NCI-H524 treated with DMSO at 0.1 percent for 48 hours (cell line): ENCODE data around the gene NACC2.

Experiments used
- DNase-seq: peaks from one replicate; lab custom pipeline; 2025; lab: John Stamatoyannopoulos, UW

NACC2 gene

DNA sequence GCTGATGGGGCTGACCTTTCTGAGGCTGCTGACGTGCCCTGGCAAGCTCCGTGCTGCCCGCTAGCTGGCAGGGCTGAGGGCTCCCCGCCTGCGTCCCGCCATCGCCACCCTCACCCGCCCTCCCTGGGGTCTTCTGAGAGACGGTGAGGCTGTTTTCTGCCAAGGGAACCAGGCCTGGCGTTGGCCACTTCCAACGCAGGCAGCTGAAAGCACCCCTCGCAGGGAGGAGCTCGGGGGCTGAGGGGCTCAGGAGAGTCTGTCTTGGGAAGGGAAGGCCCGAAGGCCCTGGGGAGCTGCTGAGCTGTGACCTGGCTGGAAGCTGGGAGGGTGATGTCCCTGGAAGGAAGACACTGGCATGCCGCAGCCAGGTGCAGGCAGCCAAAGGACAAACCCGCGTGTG is 33.3 kb upstream of the NACC2 start:
- DNase-seq: no peak

DNA sequence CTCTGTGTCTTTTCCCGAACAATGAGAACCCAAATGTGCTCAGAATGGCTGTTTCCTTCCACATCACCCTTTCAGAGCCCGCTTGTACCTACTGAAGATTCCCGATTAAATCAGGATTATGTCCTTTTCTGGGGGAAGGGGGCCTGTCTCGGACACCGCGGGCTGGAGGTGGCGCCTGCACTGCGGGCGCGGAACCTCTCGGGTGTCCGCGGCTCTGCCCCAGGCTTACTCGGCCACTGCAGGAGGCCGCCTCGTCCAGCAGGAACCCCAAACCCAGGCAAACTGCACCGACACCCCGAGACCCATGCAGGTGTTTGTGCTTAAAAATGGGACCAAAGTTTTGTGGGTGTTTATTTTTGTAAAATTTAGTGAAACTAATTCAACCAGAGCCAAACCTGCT is 32.2 kb upstream of the NACC2 start:
- DNase-seq: no peak

DNA sequence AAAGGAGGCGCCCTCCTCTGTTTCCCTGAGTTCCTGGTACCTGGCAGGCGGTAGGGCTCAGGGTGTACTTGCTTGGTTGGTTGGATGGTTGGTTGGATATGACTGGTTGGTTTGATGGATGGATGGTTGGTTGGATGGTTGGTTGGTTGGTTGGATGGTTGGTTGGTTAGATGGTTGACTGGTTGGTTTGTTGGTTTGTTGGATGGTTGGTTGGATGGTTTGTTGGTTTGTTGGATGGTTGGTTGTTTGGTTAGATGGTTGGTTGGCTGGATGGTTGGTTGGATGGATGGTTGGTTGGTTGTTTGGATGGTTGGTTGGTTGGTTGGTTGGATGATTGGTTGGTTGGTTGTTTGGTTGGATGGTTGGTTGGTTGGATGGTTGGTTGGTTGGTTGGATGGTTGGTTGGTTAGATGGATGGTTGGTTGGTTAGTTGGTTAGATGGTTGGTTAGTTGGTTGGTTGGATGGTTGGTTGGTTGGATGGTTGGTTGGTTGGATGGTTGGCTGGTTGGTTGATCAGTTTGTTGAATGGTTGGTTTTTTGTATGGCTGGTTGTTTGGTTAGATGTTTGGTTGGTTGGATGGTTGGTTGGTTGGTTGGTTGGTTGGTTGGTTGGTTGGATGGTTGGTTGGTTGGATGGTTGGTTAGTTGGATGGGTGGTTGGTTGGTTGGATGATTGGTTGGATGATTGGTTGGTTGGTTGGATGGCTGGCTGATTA is 30.0 kb upstream of the NACC2 start:
- no peak for DNase-seq

DNA sequence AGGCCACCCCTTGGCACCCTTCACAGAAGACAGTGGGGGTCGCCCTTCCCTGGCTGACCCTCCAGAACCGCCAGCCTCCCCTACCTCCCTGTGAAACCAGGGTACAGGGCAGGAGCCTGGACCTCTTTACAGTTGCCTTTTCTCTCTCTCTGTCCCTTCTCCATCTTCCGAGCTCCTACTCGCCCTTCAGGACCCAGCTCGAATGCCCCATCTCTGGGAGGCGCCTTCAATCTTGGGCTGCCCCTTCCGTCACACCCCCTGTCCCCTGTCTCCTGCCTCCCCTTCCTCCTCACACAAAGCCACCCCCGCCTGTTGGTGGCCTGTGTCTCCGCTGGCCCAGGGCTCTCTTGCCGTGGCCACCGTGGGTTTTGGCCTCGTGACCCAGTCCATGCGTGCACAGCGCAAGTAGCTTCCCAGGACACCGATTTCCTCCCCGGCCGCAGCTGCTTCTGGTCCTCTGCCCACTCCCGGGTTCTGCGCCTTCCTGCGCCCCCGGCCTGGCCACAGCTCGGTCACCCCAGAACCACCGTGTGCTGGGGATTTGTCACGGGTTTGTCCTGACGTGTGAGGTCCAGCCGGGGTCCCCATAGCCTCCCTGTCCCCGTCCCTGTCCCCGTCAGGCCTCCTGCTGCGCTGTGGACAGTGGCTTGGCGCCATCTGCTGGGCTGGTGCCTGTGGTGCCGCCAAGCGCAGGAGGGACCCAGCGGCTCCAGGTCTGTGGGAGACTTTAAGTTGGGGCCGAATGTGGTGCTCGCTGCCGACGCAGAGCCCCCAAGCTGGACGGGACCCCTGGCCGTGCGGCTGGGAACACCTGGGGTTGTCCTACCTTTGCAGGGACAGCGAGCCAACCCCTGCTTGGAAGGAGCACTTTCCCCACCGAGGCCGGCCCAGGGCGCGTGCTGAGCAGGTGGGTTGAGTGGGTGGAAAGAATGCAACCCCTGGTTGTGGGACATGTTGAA is 27.6 kb upstream of the NACC2 start:
- no peak for DNase-seq

DNA sequence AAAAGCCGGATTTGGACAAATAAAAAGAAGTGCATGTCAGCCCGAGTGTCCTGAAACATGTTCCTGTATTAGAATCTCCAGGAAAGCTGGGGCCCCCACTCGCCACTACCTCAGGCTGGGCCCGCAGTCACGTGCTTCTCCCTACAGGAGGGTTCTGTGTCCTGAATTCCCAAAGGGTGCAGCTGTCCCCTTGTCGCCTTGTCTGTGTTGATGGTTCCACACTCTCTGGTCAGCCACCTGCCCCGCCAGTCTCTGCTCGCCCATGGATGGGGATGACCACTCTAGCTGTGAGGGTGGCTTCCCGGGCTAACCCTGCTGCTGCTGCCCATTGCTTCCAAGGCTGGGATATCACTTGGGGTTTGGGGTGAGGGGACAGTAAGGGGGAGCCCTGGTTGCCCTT is 26.7 kb upstream of the NACC2 start:
- no peak for DNase-seq

DNA sequence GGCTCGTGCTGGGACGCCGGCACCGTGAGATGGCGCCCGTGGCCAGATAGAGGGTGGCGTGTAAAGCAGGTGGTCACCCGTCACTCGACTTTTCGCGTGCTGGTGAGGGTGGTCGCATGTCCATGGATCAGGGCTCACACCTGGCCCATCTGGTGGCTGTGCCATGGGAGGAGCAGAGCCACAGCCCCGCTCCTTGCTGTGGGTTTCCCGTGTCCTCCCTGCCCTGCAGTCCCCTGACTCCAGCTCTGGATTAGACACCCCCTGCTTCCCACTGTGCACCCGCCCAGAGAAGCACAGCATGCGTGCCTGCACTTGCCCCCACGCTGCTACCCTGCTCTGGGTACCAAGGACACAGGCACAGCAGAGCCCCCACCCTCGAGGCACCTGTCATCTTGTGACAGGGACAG is 25.4 kb upstream of the NACC2 start:
- DNase-seq: no peak

DNA sequence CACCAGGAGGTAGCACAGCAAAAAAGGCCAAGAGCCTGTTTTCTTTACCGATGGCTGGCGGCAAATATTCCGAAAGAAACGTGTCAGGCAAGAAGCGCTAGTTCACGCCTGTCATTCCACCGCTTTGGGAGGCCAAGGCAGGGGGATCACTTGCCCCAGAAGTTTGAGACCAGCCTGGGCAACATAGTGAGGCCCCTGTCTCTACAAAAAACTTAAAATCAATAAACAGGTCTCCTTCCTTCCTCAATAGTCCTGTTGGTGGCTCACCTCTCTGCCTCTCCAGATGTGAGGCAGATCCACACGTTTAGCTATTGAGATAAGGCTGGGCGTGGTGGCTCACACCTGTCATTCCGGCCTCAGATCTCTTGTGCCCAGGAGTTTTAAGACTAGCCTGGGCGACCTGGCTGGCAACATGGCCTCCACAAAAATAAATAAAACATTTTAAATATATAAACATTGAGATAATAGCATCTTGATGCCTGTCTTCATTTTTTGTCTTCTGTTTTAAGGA is 24.8 kb upstream of the NACC2 start:
- DNase-seq: no peak

DNA sequence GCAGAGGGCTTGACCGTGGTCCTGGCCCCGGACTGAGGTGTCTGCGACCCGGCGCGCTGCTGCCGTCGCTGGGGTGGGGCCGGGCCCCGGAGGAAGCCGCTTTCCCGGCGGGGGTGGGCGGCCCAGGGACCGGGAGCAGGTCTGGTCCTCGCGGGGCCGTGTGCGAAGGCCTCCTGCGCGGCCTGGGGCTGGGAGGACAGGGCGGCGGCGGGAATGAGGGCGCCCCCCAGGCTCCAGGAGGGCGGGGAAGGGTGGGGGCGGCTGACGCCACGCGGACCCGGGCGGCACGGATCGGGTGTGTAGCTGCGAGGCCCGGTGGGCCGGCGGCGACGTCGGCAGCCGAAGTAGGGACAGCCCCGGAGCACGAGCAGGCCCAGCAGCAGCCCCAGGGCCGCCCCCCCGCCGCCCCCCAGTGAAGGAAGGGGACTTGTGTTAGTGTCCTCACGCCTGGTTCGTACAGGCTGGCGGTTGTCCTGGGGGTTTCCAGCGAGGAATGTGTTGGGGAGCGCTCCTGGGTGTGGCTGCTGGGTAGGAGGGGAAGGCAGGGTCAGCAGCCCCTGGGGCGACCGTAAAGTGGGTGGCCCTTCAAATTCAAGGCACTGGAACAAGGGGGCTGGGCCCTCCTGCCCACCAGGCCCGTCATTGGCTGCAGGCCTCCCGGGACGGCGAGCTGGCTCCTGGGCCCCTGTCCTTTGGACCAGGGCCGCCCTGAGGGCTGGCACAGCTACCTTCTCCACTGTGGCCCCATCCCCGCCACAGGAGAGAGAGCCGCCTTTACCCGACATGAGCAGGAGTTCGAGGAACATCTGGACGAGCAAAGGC is 24.2 kb upstream of the NACC2 start:
- no peak for DNase-seq

DNA sequence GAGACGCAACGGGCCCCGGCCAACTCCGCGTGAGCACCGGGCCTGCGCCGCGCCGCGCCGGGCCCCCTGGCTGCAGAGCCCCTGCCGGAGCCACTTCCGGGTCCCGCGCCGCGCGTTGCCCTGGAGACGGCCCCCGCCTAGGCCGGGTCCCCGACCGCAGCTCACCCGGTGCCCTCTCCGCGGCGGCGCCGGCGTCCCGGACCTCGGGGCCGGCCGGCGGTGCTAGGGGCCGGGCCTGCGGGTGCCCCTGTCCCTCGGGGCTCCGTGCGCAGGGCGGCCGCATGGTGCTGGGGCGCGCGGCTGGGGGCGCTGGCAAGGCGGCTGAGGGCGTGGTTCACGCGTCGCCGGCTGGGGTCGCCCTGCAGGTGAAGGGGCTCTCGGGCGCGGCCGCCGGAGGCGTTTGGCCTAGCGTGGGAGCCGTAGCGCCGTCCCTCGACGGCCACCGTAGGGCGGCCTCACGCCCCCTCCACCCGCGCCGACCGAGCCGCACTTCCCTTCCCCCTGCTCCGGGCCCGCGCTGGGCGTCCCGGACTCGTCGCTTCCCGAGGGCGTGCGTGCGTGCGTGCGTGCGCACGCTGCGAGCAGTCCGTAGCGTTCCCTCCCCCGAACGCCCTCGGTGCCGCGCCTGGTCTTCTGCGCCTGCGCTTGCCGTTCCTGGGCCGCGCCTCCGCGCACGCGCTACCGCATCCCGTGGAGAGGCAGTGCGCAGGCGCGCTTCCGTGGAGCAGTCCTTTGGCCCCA is 23.4 kb upstream of the NACC2 start, which contains the start of gene TMEM250:
TMEM250 (minus strand) TSS at position 556 of the 741 bp plus-strand sequence. CDS start 1,975 bp downstream, outside the sequence.
- peak; percentile 82 for DNase-seq

DNA sequence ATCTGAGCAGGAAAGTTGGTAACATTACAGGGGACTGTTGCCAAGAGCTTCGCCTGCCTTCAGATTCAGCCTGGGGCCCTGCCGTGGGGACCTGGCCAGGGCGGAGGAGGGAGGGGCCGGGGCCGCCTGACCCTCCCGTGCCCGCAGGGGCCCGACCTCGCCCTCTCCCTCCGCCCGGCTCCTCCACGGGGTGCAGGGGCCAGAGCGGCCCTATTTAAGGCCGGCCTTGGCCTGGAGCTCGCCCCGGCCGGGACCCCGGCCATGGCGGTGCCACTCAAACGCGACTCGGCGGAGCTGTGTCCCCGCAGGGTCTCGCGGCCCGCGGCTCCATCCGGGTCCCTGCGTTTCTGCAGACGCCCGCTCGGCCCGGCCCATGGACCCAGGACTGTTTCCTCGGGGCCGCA is 22.8 kb upstream of the NACC2 start:
- no peak for DNase-seq

DNA sequence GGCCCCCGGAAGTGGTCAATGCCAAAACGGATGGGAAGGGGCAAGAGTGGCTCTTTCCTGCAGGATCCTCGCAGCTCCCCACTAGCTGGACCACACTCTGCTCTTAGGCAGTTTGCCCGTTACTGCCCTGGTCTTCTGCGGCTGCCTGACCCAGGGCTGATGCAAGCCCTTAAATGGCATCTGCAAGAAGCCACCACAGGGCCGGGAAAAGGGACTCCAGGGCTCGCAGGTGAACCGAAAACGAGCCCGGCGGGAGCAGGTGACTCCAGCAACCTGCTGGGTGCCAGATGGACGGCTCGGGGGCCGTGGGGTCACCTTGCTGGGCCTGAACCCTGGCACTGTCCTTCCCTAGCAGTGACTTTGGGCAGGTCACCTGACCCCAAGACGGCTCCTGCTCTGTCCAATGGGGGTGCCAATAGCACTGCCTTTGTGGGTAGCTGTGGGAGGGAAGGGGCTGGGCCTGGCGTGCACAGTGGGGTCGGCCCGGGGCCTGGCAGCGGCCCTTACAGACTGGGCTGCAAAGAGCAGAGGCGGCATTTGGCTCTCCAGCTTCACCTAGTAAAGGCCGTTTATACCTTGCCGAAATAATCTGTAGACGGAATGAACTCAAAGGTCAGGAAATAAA is 22.3 kb upstream of the NACC2 start:
- no peak for DNase-seq

DNA sequence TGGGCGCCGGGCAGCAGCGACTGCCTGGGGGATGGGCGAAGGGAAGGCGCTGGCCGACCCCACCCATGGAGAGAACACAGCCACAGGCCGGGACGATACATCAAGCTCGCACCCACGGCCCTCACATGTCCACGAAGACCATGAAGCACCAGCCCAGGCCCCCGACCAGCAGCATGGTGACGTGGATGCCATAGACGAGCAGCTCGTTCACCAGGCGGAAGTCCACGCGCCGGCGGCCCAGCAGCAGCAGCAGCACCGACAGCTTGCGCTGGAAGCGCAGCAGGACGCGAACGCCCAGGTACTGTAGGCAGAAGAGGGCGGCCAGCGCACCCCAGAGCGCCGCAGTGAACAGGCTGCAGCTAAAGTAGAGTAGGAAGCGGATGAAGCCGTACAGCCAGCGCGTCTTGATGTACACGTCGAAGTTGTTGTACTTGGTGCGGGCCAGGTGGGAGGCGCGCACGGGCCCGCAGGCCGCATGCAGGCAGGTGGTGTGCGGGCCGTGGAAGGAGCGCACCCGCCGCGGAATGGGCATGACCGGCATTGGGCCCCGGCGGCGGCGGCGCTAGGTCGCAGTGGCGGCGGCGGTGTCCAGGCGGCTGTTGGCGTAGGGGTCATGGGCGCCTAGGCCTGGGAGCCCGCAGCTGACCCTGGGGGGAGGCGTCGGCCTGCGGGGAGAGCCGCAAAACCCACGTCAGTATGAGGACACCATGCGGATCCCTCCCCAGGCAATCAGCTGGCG is 21.4 kb upstream of the NACC2 start:
- DNase-seq: no peak

DNA sequence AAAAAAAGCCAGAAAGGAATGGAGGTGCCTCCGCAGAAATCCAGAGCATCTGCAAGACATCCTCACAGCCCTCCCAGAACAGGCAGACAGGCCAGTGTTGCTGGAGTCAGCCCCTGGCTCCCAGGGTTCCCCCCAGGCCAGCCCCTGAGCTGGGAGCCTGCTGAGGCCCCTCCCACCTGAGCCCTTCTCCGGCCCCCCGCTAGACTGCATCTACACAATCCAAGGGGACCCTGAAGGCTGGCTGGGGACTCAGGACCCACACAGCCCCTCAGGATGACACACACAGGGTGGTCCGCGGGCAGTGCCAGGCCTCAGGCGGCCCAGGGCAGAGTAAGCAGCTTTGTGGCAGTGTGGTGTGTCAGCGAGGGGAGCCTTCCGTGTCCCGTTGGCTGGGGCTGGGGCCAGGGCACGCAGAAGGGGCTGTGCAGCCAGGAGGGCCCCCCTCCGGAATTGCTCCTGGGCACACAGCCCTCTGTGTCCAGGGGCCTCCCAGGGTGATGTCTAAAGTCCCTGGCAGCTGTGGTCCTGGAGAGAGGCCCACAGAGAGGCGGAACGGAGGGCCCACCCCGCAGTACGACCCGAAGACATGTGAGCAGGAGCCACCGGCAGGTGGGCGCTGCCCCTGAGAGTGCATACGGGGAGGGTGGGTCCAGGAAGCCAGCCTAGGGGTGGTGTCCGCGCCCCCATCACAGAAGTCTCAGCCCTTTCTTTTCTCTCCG is 20.7 kb upstream of the NACC2 start:
- DNase-seq: no peak

DNA sequence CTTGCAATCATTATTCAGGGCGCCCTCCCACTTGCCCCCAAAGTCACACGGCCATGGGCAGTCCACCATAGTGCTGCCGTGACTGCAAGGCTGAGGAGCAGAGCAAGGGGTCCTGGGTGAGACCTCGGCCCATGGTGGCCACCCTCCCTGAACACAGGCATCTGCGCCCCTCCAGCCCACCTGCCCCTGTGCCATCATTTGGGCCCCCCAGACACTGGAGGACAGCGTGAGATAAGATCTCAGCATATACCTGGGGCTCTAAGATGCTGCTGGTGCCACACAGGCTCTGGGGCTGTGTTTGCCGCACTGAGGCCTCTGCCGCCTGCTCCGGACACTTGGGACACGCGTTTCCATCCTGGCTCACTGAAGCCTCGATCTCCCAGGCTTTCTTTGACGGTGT is 20.1 kb upstream of the NACC2 start:
- DNase-seq: no peak

DNA sequence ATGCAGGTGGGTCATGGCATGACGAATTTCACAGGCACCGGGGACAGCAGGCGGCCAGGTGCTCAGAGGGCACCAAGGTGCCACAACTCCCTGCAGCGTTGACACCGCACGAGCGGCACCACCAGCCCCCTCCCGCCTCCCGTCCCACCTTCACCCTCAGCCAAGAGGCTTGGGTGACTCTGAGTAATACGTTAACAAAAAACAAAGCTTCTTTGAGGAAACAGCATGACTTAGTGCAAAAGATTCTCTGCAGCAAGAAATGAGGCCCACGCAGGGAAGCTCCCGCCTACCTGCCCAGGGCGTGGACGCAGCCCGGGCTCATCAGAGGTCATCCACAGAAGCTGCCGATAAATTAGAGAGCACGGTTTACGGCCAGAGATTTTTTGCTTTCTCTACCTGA is 19.5 kb upstream of the NACC2 start:
- no peak for DNase-seq

DNA sequence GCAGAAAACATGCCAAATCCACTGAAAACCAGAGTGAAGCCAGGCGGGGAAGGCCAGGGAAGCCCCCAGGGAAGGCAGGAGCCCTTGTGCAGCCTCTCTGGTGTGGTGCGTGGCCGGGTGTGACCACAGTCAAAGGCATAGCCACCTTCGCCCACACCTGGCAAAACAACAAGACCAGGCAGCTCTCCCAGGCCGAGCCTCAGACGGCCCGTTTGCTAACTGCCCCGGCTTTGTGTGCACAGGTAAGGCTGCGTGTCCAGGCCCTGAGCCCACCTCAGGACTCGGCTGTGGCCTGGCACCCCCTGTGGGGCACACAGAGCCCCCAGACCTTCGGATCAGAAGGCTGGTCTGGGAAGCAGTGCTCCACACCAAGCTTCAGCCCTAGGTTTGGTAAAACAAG is 17.5 kb upstream of the NACC2 start:
- DNase-seq: no peak

DNA sequence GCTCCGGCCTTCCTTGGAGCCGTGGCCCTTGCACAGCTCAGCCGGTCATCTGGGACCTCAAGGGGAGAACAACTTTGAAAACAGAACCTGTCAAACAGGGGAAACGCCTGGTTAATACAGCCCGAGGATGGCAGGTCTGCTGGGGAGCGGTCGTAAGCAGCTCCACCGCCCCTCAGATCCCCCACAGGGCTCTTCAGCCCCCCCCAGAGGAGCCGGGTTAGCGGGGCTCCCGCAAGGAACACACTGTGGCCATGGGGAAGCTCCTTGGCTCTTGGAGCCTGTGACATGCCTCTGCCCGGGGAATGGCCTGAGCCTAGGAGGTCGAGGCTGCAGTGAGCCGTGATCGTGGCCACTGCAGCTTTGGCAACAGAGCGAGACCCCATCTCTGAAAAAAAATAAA is 16.8 kb upstream of the NACC2 start:
- DNase-seq: no peak

DNA sequence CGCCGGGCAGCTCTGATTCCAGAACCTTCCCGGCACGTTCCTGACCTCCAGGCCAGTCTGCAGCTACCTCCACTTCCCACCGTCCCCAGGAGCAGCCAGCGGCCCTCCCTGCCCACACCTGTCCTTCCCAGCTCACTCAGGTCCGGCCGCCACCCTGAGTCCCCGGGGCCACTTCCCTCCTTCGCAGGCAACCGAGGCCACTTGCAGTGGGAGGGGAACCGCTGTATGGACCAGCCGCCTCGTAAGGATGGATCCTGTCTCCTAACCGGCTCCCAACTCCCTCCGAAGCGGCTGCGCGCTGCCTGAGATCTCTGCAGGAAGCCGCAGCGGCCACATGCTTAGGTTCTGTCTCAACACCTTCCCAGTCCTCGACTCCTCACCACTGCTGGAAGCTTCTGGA is 16.1 kb upstream of the NACC2 start:
- DNase-seq: no peak
